ENCODE measurements around the gene GNG7.

GRCh38 chr19:2627855-2628254 is 74.6 kb downstream of the GNG7 start:
- TF ChIP-seq, protein P1, sequence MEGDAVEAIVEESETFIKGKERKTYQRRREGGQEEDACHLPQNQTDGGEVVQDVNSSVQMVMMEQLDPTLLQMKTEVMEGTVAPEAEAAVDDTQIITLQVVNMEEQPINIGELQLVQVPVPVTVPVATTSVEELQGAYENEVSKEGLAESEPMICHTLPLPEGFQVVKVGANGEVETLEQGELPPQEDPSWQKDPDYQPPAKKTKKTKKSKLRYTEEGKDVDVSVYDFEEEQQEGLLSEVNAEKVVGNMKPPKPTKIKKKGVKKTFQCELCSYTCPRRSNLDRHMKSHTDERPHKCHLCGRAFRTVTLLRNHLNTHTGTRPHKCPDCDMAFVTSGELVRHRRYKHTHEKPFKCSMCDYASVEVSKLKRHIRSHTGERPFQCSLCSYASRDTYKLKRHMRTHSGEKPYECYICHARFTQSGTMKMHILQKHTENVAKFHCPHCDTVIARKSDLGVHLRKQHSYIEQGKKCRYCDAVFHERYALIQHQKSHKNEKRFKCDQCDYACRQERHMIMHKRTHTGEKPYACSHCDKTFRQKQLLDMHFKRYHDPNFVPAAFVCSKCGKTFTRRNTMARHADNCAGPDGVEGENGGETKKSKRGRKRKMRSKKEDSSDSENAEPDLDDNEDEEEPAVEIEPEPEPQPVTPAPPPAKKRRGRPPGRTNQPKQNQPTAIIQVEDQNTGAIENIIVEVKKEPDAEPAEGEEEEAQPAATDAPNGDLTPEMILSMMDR (conservative IDR thresholded peaks at IDR 0.05; ENCODE audit: low read depth, low read length) = no peak
- no peak for TF ChIP-seq EZH2 (IDR thresholded peaks at IDR 0.05; ENCODE audit: low read length, unreplicated experiment)
